HepG2 (cell line): ENCODE results near the gene RGMA. TPM values are rescaled to one million over a fixed set of nuclear protein-coding genes. Genes with fewer than 3 reads are reported as not detected.

Experiments
- ATAC-seq: fragments of 200-7000 bp; cut with Tn5 transposase; 3 replicates; pipeline ENCODE4 v1.9.1; 2020; ENCODE audit warnings: mild to moderate bottlenecking, moderate library complexity
- BruUV-seq: library from RNA; stranded (reverse); fragments of 400-500 nt; replicated peaks from 2 replicates; lab custom pipeline; 2021; lab: Mats Ljungman, UMichigan
- CTCF ChIA-PET: fragments of 300-600 bp; formaldehyde crosslinking; extraction: SDS; loops from one replicate; lab custom pipeline; 2021; ENCODE audit warnings: low total read pairs, inconsistent platforms, low intra/inter-chr PET ratio; lab: Yijun Ruan, JAX
- POLR2A ChIA-PET: fragments of 350-600 bp; sonication (Branson Sonifier 250); formaldehyde crosslinking; loops from one replicate; lab custom pipeline; 2020; ENCODE audit warnings: antibody characterized with exemption, inconsistent platforms; lab: Yijun Ruan, JAX
- DNase-seq: peaks from one replicate; pipeline ENCODE4 v3.0.0-alpha.2; 2015; ENCODE audit warnings: low spot score
- FAIRE-seq: peaks from 3 replicates; lab custom pipeline; 2011; peaks lifted over from hg19 to GRCh38; lab: Jason Lieb, UNC
- H2AFZ ChIP-seq: one replicate; pipeline ENCODE4 v1.6.1; 2011; ENCODE audit warnings: low read length, inconsistent platforms
- H3K27ac ChIP-seq: fragments of 300-600 bp; 3 replicates; pipeline ENCODE4 v1.8.0; 2011; ENCODE audit warnings: mixed run types, mild to moderate bottlenecking, mixed read lengths, low read length, inconsistent platforms; ENCODE audit not compliant: insufficient read depth; ENCODE audit errors: extremely low read length
- H3K27me3 ChIP-seq, 2 experiments: fragments of 200-600 bp in 1 of 2; 2 replicates in 1 of 2; 3 replicates in 1 of 2; pipeline versions ENCODE4 v1.6.0 to v1.8.0; 2011; ENCODE audit warnings: low read length in 2 of 2, mild to moderate bottlenecking in 2 of 2, moderate library complexity in 2 of 2, inconsistent platforms in 1 of 2; ENCODE audit not compliant: insufficient read depth in 2 of 2, control insufficient read depth in 1 of 2
- H3K36me3 ChIP-seq, 2 experiments: fragments of 200-600 bp in 1 of 2; replicated peaks in 1 of 2; 2 replicates in 1 of 2; 3 replicates in 1 of 2; pipeline versions ENCODE4 v1.5.1 to v1.8.0; 2011; ENCODE audit warnings: low read length in 2 of 2, inconsistent platforms in 1 of 2; ENCODE audit not compliant: insufficient read depth in 2 of 2, control insufficient read depth in 1 of 2
- H3K4me1 ChIP-seq: 2 replicates; pipeline ENCODE4 v1.5.1; 2012; ENCODE audit warnings: low read length, inconsistent platforms; ENCODE audit not compliant: insufficient read depth
- H3K4me2 ChIP-seq: 2 replicates; pipeline ENCODE4 v1.6.0; 2011; ENCODE audit warnings: low read depth, low read length, inconsistent platforms
- H3K4me3 ChIP-seq, 3 experiments: fragments of 200-600 bp in 1 of 3; sonication (generic), shearing (Covaris generic) in 1 of 3; replicated peaks in 1 of 3; 2 replicates each; pipeline ENCODE4 v1.5.1; 2011 to 2016; ENCODE audit warnings: low read length in 3 of 3, inconsistent platforms in 2 of 3, low read depth in 2 of 3, mild to moderate bottlenecking in 2 of 3, control low read depth in 1 of 3, mixed read lengths in 1 of 3; ENCODE audit not compliant: insufficient read depth in 1 of 3
- H3K79me2 ChIP-seq: one replicate; pipeline ENCODE4 v1.6.1; 2011; ENCODE audit warnings: low read length, inconsistent platforms; ENCODE audit not compliant: insufficient read depth
- H3K9ac ChIP-seq: 2 replicates; pipeline ENCODE4 v1.6.0; 2011; ENCODE audit warnings: mild to moderate bottlenecking, low read depth, low read length, inconsistent platforms; ENCODE audit not compliant: insufficient read depth
- H3K9me3 ChIP-seq: 2 replicates; pipeline ENCODE4 v1.5.1; 2012; ENCODE audit warnings: mild to moderate bottlenecking, low read length
- H4K20me1 ChIP-seq: 2 replicates; pipeline ENCODE4 v1.6.0; 2011; ENCODE audit warnings: inconsistent platforms, mild to moderate bottlenecking, low read length, moderate library complexity; ENCODE audit not compliant: insufficient read depth
- GRHL1 ChIP-seq: sonication (generic); formaldehyde crosslinking; conservative IDR thresholded peaks from 2 replicates; pipeline ENCODE4 v1.8.0; 2022; ENCODE audit warnings: missing genetic modification reagents
- MEIS1 ChIP-seq: sonication (generic); formaldehyde crosslinking; IDR thresholded peaks from 2 replicates; pipeline ENCODE4 v1.9.0; 2021; ENCODE audit warnings: mild to moderate bottlenecking, missing genetic modification reagents, moderate library complexity, borderline replicate concordance
- PTBP1 ChIP-seq: fragments of 200-400 bp; formaldehyde crosslinking; IDR thresholded peaks from 2 replicates; pipeline ENCODE4 v1.6.1; 2018; ENCODE audit warnings: low read length, low read depth; ENCODE audit not compliant: poor library complexity, severe bottlenecking
- SMC3 ChIP-seq: IDR thresholded peaks from 2 replicates; pipeline ENCODE4 v1.6.1; 2011; ENCODE audit warnings: low read length, improper control_type of control experiment
- ZNF326 ChIP-seq: sonication (generic); formaldehyde crosslinking; IDR thresholded peaks from 2 replicates; pipeline ENCODE4 v1.4.0; 2020; ENCODE audit warnings: missing genetic modification reagents, borderline replicate concordance
- ZNF468 ChIP-seq: sonication (generic); formaldehyde crosslinking; IDR thresholded peaks from 2 replicates; pipeline ENCODE4 v1.8.0; 2022; ENCODE audit warnings: mild to moderate bottlenecking, moderate library complexity, missing genetic modification reagents
- ZNF580 ChIP-seq: IDR thresholded peaks from 2 replicates; pipeline ENCODE4 v1.6.1; 2016; ENCODE audit warnings: low read depth, borderline replicate concordance
- ZSCAN12 ChIP-seq: sonication (generic); formaldehyde crosslinking; IDR thresholded peaks from 2 replicates; pipeline ENCODE4 v1.9.0; 2021; ENCODE audit warnings: mild to moderate bottlenecking, missing genetic modification reagents
- WGBS: methylation state at CpG from one replicate; pipeline ENCODE4 v1.1.6; 2017; ENCODE audit warnings: low lambda C conversion rate; 5-methylcytosine and 5-hydroxymethylcytosine counted together
- in situ Hi-C: cut with HindIII; loops from 2 replicates; pipeline ENCODE4 v1.10.0; 2017; ENCODE audit warnings: low pct_unique_long_range_greater_than_20kb; ENCODE audit not compliant: extremely low pct_ligation_motif_present
- intact Hi-C: fragments of 100-400 bp; cut with micrococcal nuclease; formaldehyde crosslinking; loops from one replicate; pipeline ENCODE4 v1.10.0; 2022; ENCODE audit not compliant: unreplicated experiment
- polyA plus RNA-seq, 8 experiments: library from polyadenylated mRNA; depleted of rRNA in 3 of 8; stranded (reverse) in 7 of 8; unstranded in 1 of 8; fragments of >200 nt; fragmentation: Illumina TruSeq in 4 of 8; extraction: Trizol in 4 of 8; gene quantifications; 2 replicates each; pipeline versions ENCODE4 v1.2.1 to v1.2.3, GENCODE V29; 2011 to 2016; ENCODE audit warnings: low read depth in 4 of 8, missing spikeins in 1 of 8, mixed read lengths in 1 of 8; ENCODE audit not compliant: insufficient read depth in 1 of 8
- total RNA-seq, 5 experiments: library from RNA; depleted of rRNA; stranded (reverse); fragments of >200 nt; fragmentation: Illumina TruSeq; extraction: Trizol; gene quantifications; 2 replicates each; pipeline ENCODE4 v1.2.3, GENCODE V29; 2016; ENCODE audit warnings: low read depth in 1 of 5

RGMA gene
- total and polyA plus RNA-seq, 2 of the 13 experiments (the other 11 are each of a cell fraction or from before 2014, with no cell fraction given): not detected

GRCh38 chr15:93047621-93048425, 41.2 kb downstream of the RGMA start:
- FAIRE-seq: no peak
- CTCF ChIA-PET: no interaction called here
- intact Hi-C loops: no loop called here
- DNase-seq: no peak
- Histone ChIP-seq H3K9ac (no peak overlapping the region), H3K4me3 (no peak overlapping the region), H3K27me3 (peaks cover 2 to 15% of the 10 kb centered on the region in 2 experiments; a peak in 4 of 5 replicates), H3K9me3 (peaks cover 5% of the 10 kb centered on the region; the same call in 1 of the 2 replicates), H3K79me2 (no peaks in the 10 kb centered on the region), H2AFZ (no peak overlapping the region), H3K36me3 (no peaks in the 10 kb centered on the region), H3K4me1 (no peaks in the 10 kb centered on the region), H3K27ac (no peak overlapping the region), H3K4me2 (no peak overlapping the region), H4K20me1 (no peaks in the 10 kb centered on the region)
- in situ Hi-C loops: no loop called here
- POLR2A ChIA-PET: no interaction called here
- BruUV-seq: no TSS peak
- 61% methylated on average over 15 of the region's 18 CpGs for WGBS
- no peak for TF ChIP-seq ZNF326 (CRISPR knock-in tag)
- TF ChIP-seq PTBP1: no peak
- TF ChIP-seq ZNF580 (CRISPR knock-in tag): no peak
- no peak for TF ChIP-seq ZSCAN12
- no peak for TF ChIP-seq ZNF468 (CRISPR knock-in tag)
- TF ChIP-seq SMC3: no peak
- TF ChIP-seq MEIS1: no peak
- TF ChIP-seq GRHL1: no peak
- ATAC-seq: no peak
